HPDE6-E6E7 (cell line): Measurements from ENCODE around the gene NBPF11.
"Not testable (repeated sequence)": the region's sequence is repeated elsewhere in the genome, so short reads cannot be mapped to it uniquely, and the experiment has no call there.

Source experiments
- DNase-seq: peaks from one replicate; pipeline ENCODE4 v3.0.0; 2011; ENCODE audit warnings: missing footprints; ENCODE audit errors: extremely low spot score

Gene NBPF11, protein sequence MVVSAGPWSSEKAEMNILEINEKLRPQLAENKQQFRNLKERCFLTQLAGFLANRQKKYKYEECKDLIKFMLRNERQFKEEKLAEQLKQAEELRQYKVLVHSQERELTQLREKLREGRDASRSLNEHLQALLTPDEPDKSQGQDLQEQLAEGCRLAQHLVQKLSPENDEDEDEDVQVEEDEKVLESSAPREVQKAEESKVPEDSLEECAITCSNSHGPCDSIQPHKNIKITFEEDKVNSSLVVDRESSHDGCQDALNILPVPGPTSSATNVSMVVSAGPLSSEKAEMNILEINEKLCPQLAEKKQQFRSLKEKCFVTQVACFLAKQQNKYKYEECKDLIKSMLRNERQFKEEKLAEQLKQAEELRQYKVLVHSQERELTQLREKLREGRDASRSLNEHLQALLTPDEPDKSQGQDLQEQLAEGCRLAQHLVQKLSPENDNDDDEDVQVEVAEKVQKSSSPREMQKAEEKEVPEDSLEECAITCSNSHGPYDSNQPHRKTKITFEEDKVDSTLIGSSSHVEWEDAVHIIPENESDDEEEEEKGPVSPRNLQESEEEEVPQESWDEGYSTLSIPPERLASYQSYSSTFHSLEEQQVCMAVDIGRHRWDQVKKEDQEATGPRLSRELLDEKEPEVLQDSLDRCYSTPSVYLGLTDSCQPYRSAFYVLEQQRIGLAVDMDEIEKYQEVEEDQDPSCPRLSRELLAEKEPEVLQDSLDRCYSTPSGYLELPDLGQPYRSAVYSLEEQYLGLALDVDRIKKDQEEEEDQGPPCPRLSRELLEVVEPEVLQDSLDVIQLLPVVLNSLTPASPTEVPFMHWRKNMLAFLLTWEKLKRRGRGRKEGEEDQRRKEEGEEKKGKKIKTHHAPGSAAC

DNA sequence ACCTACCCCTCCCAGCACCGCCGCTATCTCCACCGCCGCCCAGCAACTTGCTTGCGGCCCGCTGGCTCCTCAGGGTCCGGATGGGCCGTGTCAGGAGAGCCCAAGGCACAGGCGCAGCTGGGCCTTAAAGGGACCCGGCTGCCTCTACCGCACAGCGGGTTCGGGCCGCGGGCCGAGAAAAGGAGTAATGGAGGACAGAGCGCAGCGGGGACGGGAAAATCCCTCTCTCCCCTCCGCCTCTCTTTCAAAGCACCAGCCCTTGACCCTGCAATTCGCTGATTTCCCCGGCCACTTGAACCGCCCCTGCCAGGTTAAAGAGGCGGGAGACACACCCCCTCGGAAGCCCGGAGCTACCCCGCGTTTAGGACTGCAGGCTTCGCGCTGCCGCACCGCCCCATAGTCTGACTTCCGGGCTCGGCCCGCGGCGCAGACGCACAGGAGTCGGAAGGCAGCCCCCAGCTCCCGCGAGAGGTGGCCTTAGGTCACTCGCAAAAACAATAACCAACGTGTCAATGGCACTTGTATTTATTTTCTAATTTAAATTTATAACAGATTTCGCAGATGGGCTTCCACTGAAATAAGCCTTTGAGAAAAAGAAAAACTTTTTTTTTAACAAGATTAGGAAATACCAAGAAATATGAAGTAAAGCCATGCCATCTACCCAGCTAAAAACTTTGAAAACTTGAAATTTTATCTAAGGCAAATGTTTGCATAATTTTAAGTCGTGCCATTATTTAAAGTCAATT is at the start of gene NBPF11:
TSS of gene NBPF11 (minus strand) at position 371 of the 746 bp plus-strand sequence. CDS start 25,278 bp downstream, outside the sequence.
- DNase-seq, result not testable (repeated sequence)

DNA sequence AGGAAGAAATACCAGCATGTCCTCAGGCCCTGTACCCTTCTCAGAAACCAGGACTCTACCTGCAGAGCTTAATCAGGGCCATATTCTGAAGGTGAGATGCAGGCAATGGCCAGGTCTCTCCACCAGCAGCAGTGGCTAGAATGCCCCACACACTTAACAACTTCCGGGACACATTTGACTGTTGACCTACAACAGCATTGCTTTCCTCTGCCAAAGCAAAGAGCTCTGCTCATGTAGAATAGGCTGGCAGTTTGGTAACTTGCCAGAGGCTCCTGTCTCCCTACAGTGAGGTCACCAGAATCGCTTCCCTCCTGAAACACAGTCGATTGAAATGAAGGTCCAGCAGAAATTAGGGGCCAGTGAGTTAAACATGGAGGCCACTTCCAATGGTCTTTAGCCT is 45.3 kb upstream of the NBPF11 start:
- DNase-seq, result not testable (repeated sequence)

DNA sequence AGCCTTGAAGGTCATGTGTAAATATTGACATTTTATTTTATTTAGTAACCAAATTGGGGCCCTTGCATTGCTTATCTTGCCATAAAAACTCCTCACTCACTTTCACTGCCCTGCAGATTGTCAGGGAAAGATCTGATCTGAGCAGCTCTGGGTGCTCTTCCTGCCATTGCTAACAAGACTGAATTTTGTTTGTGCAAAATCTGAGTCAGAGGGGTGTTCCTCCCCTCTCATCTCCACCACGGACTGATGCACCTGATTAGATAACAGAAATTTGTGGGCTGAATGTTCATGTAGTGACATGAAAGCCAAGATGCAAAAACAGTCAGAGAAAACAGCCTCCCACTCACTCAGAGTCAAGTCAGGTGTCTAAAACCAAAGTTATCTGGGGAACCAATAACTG is 44.9 kb upstream of the NBPF11 start:
- DNase-seq, result not testable (repeated sequence)

DNA sequence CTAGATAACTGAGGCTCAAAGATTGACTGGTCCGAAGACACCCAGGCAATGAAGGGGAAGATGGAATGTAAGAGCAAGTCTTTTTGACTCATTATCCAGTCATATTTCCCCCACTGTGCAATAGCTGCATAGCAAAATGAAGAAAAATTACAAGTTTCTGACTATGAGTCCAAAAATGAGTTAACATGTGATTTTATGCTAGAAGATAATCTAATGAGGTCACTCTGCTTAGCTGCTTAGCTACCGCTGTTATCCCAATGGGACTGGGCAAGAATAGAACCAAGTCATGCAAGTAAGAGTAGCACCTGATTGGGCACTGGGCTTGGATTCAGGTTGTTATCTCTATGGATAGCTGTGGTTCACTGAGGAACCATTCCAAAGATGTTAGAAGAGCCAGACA is 43.0 kb upstream of the NBPF11 start:
- not testable (repeated sequence) for DNase-seq

DNA sequence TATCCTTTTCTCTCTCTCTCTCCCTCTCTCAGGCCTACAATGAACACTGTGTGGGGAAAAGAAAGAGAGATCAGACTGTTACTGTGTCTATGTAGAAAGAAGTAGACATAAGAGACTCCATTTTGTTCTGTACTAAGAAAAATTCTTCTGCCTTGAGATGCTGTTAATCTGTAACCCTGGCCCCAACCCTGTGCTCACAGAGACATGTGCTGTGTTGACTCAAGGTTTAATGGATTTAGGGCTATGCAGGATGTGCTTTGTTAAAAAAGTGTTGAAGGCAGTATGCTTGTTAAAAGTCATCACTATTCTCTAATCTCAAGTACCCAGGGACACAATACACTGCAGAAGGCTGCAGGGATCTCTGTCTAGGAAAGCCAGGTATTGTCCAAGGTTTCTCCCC is 36.7 kb upstream of the NBPF11 start:
- not testable (repeated sequence) for DNase-seq

DNA sequence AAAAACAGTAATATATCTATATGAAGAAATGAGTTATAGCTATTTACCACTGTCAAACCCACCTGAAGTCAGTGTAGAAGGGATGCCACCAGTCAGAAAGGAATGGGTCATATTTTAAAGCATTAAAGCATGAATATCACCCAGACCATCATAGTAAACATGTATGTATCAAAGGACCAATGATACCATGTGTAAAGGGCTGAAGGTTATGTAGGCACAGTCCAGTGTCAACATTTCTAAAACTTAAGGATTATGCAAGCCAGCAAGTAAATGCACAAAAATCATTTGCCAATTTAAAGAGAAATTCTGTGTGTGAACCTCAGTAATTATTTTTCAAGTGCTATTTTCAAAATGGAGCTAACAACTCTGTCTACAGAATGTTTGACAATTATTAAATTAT is 26.6 kb upstream of the NBPF11 start:
- DNase-seq, result not testable (repeated sequence)

DNA sequence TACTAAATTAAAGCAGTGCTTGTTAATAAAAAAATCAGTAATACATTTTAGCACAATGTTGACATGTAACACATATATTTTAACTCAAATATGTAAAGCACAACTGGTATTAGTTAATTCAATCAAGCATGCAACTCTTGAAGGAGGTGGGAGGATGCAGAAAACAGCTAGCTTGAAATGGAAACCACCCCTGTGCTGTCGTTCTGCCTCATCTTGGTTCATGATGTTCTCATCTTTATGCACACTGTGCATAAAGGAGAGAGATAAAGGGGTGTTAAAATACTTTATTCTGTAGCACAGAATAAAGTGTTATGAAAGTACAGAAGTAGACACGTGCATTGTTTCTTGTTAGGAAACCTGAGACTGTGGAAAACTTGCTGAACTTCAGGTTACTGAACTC is 23.3 kb upstream of the NBPF11 start:
- not testable (repeated sequence) for DNase-seq

DNA sequence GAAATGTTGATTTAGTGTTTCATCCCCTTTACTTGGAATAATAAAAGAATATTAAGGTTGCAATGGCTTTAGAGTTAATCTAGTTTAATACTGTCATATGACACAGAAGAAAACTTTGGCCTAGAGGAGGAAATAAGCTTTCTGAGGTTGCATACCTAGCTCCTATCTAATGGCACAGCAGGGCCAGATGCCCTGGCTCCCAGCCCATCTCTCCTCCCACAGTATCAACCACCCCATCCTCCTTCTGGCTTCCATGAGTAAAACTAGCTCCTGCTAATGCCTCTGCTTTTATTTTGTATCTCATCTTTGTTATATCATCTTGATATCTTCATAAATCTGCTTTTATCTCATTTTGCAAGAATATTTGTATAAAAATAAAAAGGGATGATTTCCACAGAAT is 19.9 kb upstream of the NBPF11 start:
- DNase-seq, result not testable (repeated sequence)

DNA sequence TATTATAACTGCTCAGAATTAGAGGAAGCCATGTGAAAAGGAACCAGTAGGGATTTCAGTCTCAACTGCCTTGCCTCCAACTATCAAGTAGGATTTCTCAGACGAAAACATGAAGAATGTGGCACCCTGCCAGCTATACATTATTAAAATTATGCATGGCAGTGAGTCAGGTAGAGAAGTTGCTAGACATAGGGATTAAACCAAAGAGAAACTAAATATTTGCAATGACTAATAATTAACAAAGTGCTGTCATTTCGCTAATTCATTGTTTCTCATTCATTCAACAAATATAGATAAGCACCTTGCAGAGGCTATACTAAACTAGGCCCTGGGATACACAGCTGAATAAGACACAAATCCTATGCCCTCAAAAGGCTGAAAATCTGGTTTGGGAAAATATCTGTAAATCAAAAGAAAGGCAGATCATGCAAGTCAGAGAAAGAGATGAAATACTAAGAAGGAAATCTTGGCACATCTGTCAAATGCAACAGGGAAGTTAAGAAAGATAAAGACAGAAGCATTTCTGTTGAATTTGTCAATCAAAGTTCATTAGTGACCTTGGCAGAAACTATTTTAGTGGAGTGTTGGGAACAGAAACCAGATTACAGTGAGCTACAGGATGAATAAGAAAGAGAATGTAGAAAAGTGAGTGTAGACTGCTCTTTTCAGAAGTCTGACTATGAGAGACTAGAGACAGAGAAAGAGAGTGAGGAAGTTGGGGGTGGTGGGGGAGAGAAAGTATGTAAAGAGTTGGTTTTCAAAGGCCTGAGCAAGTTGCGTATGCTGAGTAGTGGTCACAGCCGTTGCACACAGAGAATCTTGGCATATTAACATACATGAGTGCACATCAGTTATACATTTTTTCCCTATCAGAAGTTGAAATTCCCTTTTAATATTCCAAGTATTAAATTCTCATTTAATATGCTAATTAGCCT is 14.7 kb upstream of the NBPF11 start:
- DNase-seq, result no peak

DNA sequence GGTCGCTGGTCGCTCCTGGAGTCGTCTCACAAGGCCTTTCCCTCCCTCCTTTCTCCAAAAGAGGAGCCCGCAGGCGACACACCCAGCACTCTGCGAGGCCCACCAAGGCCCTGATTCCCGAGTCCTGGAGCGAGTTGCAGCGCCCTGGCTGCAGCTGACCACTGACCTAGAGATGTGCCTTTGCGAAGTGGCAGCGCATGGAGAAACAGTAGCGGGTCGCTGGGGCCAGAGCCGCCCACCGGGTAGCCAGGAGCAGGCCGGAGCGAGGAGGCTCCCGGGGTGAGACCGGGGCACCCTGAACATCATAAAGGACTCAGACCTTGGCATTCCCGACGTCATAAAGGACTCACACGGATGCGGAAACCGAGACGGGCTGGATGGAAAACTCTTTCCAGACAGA is 10.3 kb upstream of the NBPF11 start:
- no peak for DNase-seq

DNA sequence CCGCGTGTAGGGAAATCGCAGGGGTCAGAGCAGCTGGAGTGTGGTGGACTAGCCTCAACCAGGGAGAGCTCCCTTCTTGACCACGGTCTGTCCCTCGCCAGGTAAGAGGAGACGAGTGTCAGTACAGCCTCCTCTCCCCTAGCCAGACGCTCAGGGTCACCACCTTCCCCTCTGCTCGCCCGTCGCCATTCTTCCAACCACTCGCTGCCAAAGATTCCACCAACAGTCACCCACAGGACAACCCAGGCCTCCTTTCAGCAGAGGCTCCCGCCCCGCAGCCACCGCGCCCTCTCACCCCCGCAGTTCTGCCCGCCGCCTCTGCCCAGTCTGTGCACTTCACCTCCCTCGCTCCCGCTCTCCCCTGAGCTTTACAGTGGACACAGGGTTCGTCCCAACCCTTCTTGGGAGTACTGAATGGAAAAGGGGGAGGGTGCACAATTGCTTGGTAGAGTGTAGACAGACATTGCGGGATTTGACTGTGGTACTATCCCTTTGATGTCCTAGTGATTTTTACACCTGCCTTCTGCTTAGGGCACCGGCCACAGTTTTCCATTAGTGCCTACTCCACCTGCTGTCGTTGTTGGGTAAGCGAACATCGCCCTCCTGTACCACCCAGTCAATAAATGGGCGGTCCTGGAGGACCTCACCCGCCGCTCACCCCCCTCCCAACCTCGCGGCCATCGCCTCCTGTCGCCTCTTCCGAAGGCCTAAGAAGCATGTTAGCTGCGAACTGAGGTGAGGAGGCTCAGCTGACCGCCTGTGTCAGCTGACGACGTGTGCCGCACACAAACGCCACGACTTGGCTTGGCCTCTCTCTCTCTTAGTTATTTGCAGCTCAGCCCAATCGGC is 9.2 kb upstream of the NBPF11 start:
- no peak for DNase-seq

DNA sequence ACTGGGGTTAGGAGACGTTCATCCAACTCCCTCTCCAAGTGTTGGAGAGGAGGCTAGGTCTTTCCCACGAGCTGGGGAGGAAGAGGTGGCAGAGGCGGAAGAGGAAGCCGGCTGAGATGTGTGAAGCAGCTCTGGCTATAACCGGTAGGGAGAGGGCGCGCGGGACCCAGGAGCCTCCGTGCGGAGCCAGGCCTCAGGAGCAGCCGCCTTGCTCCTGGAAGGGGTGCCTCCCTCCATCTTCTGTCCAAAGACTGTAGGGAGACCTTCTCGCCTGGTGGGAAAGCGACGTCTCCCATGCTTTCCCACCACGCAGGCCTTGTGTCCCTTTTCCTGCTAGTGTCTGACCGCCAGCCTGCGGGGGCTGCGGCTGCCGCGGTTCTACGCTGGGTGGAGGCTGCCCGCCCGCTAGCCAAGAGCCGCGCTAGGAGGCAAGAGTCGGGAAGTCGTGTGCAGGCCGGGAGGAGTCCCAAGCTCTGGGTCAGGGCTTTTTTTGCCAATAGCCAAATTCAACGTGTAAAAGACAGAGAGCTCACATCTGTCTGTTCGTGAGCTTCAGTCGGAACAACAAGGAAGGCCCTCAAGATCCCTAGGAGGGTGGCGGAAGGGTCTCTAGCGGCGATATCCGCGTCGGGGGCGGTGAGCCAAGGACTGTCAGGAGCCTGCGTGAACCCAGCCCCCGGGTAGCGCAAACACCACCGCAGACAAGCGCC is 8.4 kb upstream of the NBPF11 start:
- no peak for DNase-seq

DNA sequence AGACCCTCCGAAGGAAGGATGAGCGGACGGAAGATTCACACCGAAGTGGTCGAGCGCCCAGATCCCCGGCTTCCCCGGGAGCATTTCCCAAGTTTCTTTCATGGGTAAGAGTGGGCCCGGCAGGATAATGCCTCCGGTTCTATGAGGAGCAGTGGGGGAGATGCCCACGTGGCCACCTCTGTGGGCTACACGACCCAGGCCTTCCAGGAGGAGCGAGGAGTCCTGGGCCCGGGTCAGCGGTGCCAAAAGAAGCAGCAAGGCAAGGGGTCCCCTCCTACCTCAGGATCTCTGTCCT is 7.9 kb upstream of the NBPF11 start:
- no peak for DNase-seq

DNA sequence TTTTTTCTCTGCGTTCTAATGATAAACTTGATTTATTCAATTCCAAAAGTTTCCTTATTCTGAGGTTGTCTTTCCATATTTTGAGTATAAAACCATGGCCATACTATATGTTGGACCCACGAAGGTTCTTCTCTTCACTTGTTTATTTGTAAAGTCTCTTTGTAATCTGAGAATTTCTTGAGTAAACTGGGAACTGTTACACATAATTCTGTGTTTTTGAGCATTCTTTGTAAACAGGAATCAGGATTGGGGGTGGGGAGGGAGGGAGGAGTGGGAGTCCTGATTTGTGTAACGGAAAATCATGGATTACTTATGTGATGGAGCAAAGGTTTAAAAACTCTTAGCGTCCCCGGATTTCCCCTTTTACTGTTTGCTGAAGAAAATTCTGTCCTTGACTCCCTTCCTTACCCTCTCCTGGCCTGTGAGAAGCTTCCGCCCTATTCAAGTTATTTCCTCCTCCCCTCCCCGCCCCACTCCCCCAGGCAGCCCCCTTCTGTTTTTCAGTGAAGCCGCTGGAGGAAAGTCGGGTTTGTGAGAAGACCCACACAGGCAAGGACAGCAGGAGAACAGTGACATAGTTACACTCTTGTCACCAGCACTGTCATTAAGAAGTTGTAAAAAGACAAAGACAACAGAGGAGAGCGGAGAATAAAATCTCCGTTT is 6.4 kb upstream of the NBPF11 start:
- no peak for DNase-seq

DNA sequence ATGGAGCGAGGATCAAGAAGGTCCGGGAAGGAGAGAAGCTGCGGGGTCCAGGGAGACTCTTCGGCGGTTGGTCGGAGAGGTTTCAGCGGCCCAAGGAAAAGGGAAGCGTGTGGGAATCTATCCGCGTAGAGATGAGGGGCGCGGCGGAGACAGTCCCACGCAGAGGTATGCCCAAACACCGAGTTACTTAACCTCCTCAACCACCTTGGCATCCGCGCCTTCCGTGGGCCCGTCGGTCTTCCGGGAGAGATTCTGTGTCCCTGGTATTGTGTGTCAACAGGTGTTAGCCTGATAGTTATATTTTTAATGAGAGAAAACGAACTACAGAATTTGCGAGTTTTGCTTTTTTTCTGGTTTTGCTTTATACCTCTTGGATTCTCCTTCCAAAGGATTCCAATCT is 5.7 kb upstream of the NBPF11 start:
- DNase-seq, result not testable (repeated sequence)

DNA sequence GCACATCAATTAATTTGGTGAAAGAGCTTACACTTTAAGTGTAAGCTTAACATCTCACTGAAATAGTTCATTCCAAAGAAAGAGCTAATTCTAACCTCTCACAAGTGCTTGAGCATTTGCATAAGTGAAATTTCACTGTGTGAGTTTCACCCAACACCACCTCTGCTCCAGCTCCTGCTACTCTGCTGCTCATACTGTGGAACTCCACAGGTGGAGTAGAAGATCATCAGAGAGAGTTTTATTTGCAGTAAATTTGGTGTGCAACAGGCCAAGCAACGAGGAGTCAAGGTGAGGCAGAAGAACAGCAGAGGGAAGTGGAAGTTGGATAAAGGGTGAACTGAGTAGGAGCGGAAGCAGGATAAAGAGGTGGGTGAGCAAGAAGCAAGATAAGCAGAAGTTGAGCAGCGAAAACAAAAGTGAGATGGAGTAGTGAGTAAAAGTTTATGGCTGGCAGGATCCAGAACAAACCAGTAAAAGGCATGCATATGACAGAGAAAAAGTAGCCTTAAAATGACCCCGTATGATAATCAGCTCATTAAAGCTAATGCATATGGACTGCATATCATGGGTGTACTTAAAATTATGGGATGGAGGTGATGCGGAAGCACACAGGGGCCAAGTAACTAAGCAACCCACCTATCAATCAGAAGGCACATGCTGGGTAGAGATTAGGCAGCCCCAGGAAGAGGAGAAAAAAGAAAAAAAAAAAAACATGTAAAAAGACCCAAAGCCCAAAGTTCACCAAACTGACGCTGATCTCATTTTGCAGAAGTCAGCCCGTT is 3.6 kb upstream of the NBPF11 start:
- DNase-seq, result not testable (repeated sequence)

DNA sequence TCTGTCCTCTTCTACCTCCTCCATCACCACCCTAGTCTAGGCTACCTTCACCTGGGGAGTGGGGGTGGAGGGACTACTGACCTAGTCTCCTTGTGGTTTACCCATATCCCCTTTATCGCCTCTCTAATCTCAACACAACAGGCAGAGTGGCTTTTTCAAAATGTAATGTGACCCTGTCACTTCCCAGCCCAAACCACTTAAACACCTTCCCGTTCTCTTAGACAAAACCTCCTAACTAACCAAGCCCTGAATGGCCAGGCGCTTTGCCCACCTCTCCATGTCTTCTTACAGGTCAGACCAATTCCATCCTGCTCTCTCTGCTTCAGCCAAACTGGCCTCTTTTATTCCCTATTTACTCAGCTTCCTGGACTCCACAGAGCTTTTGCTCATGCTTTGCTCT is 714 bp upstream of the NBPF11 start:
- not testable (repeated sequence) for DNase-seq

DNA sequence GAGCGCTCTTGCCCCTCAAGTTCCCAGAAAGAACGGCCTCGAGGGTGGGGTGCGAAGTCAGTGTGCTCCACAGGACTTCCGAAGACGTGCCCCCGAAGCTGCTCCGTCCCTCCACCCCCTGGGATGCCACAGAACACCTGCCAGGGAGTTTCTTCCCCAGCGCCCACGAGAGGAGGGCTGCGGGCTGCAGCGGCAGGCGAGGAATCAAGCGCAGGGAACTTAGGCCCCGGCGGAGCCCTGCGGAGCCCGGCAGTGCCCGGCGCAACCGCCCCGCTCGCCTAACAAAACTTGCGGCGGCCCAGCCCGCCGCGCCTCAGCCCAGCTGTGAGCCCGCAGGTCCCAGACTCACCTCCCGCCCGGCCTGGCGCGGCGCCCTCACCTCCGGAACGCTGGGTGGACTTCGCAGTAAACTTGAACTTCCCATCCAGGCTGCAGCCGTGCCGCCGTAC is 686 bp downstream of the NBPF11 start:
- DNase-seq, result not testable (repeated sequence)
